Parathyroid adenoma (tissue), 2 donors: Measurements from ENCODE around the gene OR6N1.

ENCODE experiments used
- H2AFZ ChIP-seq: fragments of 300-600 bp; sonication (generic); one replicate; pipeline ENCODE4 v1.7.0; 2017; ENCODE audit warnings: antibody characterized with exemption, mild to moderate bottlenecking
- H3K27ac ChIP-seq: fragments of 300-600 bp; sonication (generic); one replicate; pipeline ENCODE4 v1.7.0; 2017
- H3K27me3 ChIP-seq: fragments of 300-600 bp; sonication (generic); one replicate; pipeline ENCODE4 v1.7.0; 2017; ENCODE audit warnings: low read length; ENCODE audit not compliant: control insufficient read depth, insufficient read depth
- H3K36me3 ChIP-seq: fragments of 300-600 bp; sonication (generic); one replicate; pipeline ENCODE4 v1.7.0; 2017; ENCODE audit warnings: low read length; ENCODE audit not compliant: control insufficient read depth, insufficient read depth
- H3K4me1 ChIP-seq: fragments of 300-600 bp; sonication (generic); one replicate; pipeline ENCODE4 v1.7.0; 2017; ENCODE audit warnings: control low read depth
- H3K4me2 ChIP-seq: fragments of 300-600 bp; sonication (generic); one replicate; pipeline ENCODE4 v1.7.0; 2017; ENCODE audit warnings: low read length
- H3K4me3 ChIP-seq: fragments of 300-600 bp; sonication (generic); one replicate; pipeline ENCODE4 v1.7.0; 2017; ENCODE audit warnings: low read depth, low read length
- H3K79me2 ChIP-seq: fragments of 300-600 bp; sonication (generic); one replicate; pipeline ENCODE4 v1.7.0; 2017; ENCODE audit warnings: control low read depth
- H3K9ac ChIP-seq: fragments of 300-600 bp; sonication (generic); one replicate; pipeline ENCODE4 v1.7.0; 2017; ENCODE audit warnings: mild to moderate bottlenecking
- H3K9me3 ChIP-seq: fragments of 300-600 bp; sonication (generic); one replicate; pipeline ENCODE4 v1.7.0; 2017; ENCODE audit warnings: low read length; ENCODE audit not compliant: control insufficient read depth
- TF ChIP-seq, protein P1 (sequence below): fragments of 300-600 bp; sonication (generic); IDR thresholded peaks from one replicate; pipeline ENCODE4 v1.7.0; 2017; ENCODE audit warnings: antibody characterized with exemption, mild to moderate bottlenecking
- donor health status: primary hyperparathyroidism.

The OR6N1 gene

DNA sequence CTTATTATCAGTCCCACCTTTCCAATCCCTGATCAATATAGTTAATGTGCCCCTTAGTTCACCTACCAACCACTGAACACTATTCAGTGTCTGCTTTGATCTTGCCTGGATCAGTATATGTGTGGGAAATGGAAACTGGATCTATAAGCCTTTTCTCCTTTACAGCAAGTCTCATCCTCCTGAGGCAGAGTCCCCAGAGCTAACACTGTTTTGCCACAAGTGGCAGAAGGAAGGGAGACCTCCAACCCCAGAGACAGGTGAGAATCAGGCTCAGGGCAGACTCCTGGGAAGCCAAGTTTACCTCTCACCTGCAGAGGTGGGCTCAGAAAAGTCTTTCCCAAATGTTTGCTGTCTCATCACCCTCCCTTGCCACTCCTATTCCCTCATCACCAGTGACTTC lies 9.1 kb upstream of the OR6N1 start, which contains the start of gene OR6N2:
OR6N2 (minus strand) TSS at position 101 of the 400 bp plus-strand sequence. CDS start 3,569 bp downstream, outside the sequence.
- TF ChIP-seq, protein P1, sequence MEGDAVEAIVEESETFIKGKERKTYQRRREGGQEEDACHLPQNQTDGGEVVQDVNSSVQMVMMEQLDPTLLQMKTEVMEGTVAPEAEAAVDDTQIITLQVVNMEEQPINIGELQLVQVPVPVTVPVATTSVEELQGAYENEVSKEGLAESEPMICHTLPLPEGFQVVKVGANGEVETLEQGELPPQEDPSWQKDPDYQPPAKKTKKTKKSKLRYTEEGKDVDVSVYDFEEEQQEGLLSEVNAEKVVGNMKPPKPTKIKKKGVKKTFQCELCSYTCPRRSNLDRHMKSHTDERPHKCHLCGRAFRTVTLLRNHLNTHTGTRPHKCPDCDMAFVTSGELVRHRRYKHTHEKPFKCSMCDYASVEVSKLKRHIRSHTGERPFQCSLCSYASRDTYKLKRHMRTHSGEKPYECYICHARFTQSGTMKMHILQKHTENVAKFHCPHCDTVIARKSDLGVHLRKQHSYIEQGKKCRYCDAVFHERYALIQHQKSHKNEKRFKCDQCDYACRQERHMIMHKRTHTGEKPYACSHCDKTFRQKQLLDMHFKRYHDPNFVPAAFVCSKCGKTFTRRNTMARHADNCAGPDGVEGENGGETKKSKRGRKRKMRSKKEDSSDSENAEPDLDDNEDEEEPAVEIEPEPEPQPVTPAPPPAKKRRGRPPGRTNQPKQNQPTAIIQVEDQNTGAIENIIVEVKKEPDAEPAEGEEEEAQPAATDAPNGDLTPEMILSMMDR: no peak
- Histone ChIP-seq H3K27ac (no peak within 1 kb of the TSS), H3K79me2 (no peaks in the 10 kb centered on the region), H3K9me3 (no peaks in the 10 kb centered on the region), H3K4me2 (no peak within 1 kb of the TSS), H3K27me3 (no peaks in the 10 kb centered on the region), H3K36me3 (no peaks in the 10 kb centered on the region), H3K4me3 (no peak within 1 kb of the TSS), H3K9ac (no peak within 1 kb of the TSS), H3K4me1 (no peaks in the 10 kb centered on the region), H2AFZ (no peak within 1 kb of the TSS)

GRCh38 chr1:158754420-158754819 lies 17.6 kb downstream of the OR6N1 start, which contains the start of gene OR6K6:
Gene OR6K6, plus strand, starts transcription at chr1:158754720. Its CDS starts 168 bp downstream, at chr1:158754888.
- Histone ChIP-seq H3K4me3 (no peak within 1 kb of the TSS), H3K4me2 (no peak within 1 kb of the TSS), H3K4me1 (no peaks in the 10 kb centered on the region), H3K79me2 (no peaks in the 10 kb centered on the region), H2AFZ (no peak within 1 kb of the TSS), H3K36me3 (no peaks in the 10 kb centered on the region), H3K27ac (no peak within 1 kb of the TSS), H3K27me3 (no peaks in the 10 kb centered on the region), H3K9me3 (no peaks in the 10 kb centered on the region), H3K9ac (no peak within 1 kb of the TSS)
- TF ChIP-seq, protein P1: no peak

DNA sequence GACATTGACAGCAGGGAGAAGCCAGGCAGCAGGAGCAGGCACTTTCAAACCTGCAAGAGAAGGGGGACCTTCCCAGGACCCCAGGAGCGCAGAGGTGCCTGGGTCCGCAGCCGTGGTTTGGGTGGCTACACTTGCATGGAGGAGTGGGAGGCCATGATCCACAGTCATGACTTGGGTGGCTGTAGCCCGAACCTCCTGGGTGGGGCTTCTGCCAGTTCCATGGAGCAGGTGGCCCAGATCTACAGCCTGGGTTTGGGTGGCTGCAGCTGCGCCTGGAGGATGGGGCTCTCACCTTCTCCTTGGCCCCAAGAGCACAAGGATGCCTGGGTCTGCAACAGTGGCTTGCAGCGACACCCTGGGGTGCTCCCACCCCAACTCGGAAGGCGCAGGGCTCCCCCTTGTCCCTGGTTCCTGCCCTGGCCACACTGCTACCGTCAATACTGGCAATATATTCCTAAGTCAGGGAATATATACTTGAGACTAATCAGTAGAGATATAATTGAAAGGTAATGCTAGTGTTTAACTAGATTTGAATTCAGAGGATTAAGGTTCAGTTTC lies 19.8 kb downstream of the OR6N1 start:
- H3K4me1 ChIP-seq: no peaks in the 10 kb centered on the region
- H3K9ac ChIP-seq: no peak overlapping the region
- no peaks in the 10 kb centered on the region for H3K36me3 ChIP-seq
- no peaks in the 10 kb centered on the region for H3K27me3 ChIP-seq
- no peaks in the 10 kb centered on the region for H3K79me2 ChIP-seq
- H3K9me3 ChIP-seq: no peaks in the 10 kb centered on the region
- H3K27ac ChIP-seq: no peak overlapping the region
- no peak overlapping the region for H2AFZ ChIP-seq
- H3K4me3 ChIP-seq: no peak overlapping the region
- H3K4me2 ChIP-seq: no peak overlapping the region
- TF ChIP-seq, protein P1: no peak

- H3K27ac ChIP-seq: no peak overlapping the region
- TF ChIP-seq, protein P1: no peak
- no peak overlapping the region for H3K4me2 ChIP-seq
- no peak overlapping the region for H2AFZ ChIP-seq
- no peaks in the 10 kb centered on the region for H3K79me2 ChIP-seq
- no peaks in the 10 kb centered on the region for H3K36me3 ChIP-seq
- H3K4me3 ChIP-seq: no peak overlapping the region
- H3K4me1 ChIP-seq: no peaks in the 10 kb centered on the region
- no peaks in the 10 kb centered on the region for H3K27me3 ChIP-seq
- no peak overlapping the region for H3K9ac ChIP-seq
- no peaks in the 10 kb centered on the region for H3K9me3 ChIP-seq
Measured at GRCh38 chr1:158735848-158736247, 36.1 kb downstream of the OR6N1 start.

- Histone ChIP-seq H3K4me2 (no peak overlapping the region), H3K36me3 (no peaks in the 10 kb centered on the region), H2AFZ (no peak overlapping the region), H3K27ac (no peak overlapping the region), H3K79me2 (no peaks in the 10 kb centered on the region), H3K4me1 (no peaks in the 10 kb centered on the region), H3K4me3 (no peak overlapping the region), H3K9me3 (no peaks in the 10 kb centered on the region), H3K9ac (no peak overlapping the region), H3K27me3 (no peaks in the 10 kb centered on the region)
- TF ChIP-seq, protein P1: no peak
Measured at GRCh38 chr1:158732524-158732923, 39.5 kb downstream of the OR6N1 start.
